GM12801 (cell line): ENCODE measurements around the gene IGSF6.

Experiments
- CTCF ChIP-seq: IDR thresholded peaks from one replicate; pipeline ENCODE4 v1.5.1; 2011; ENCODE audit warnings: control low read depth; ENCODE audit not compliant: insufficient read length; ENCODE audit errors: extremely low read depth

IGSF6 gene

GRCh38 chr16:21626659-21627277, 25.6 kb downstream of the IGSF6 start:
- TF ChIP-seq CTCF = no peak

- TF ChIP-seq CTCF = no peak
Observed at GRCh38 chr16:21625026-21625425, 27.4 kb downstream of the IGSF6 start.

- no peak for TF ChIP-seq CTCF
Observed at GRCh38 chr16:21622545-21622944, 29.9 kb downstream of the IGSF6 start.

GRCh38 chr16:21620592-21620991, 31.8 kb downstream of the IGSF6 start:
- TF ChIP-seq CTCF = no peak

- no peak for TF ChIP-seq CTCF
Observed at GRCh38 chr16:21619765-21620425, 32.5 kb downstream of the IGSF6 start.

- no peak for TF ChIP-seq CTCF
Observed at GRCh38 chr16:21618281-21618680, 34.1 kb downstream of the IGSF6 start.

GRCh38 chr16:21617607-21618006, 34.8 kb downstream of the IGSF6 start:
- no peak for TF ChIP-seq CTCF

- no peak for TF ChIP-seq CTCF
Observed at GRCh38 chr16:21614896-21615295, 37.5 kb downstream of the IGSF6 start.
